Cardiac fibroblast (primary cell): ENCODE results near the gene ABHD2.

Experiments used
- DNase-seq, 2 donors: peaks; one replicate each; pipeline versions ENCODE4 v3.0.0 to v3.0.0-alpha.2; 2010; ENCODE audit warnings: low read depth in 2 of 2
- H3K4me3 ChIP-seq, 2 donors: replicated peaks in 1 of 2; 1 replicate in 1 of 2; 2 replicates in 1 of 2; pipeline ENCODE4 v1.5.1; 2011; ENCODE audit warnings: low read depth in 2 of 2, low read length in 2 of 2, mild to moderate bottlenecking in 2 of 2, moderate library complexity in 1 of 2
- CTCF ChIP-seq: IDR thresholded peaks from one replicate; pipeline ENCODE4 v1.5.1; 2011; ENCODE audit warnings: low read depth, mild to moderate bottlenecking, low read length, inconsistent platforms

Gene ABHD2

DNA sequence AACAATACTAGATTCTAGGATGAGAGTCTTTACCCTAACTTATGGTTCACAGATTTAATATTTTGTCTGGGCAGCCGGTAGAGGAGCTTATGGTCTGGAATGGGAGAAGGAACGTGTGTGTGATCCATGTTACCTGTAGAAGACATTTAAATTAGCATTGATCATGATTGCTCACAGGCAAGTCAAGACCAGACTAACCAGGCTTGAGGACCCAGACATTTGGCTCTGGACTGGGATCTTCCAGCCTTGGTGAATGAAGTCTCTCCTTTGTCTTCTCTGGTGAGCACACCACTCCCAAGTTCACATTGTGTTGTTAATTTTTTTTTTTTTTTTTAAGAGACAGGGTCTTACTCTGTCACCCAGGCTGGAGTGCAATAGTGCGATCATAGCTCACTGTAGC lies 11.7 kb downstream of the ABHD2 start:
- no peak for DNase-seq
- TF ChIP-seq CTCF = no peak
- H3K4me3 ChIP-seq = no peak overlapping the region

- no peak overlapping the region for H3K4me3 ChIP-seq
- no peak for TF ChIP-seq CTCF
- peak; percentile 97 to 99 for DNase-seq
Measured at GRCh38 chr15:89101302-89102193, 13.3 kb downstream of the ABHD2 start.

GRCh38 chr15:89103481-89104171 lies 15.4 kb downstream of the ABHD2 start:
- no peak overlapping the region for H3K4me3 ChIP-seq
- no peak for TF ChIP-seq CTCF
- DNase-seq = no peak

DNA sequence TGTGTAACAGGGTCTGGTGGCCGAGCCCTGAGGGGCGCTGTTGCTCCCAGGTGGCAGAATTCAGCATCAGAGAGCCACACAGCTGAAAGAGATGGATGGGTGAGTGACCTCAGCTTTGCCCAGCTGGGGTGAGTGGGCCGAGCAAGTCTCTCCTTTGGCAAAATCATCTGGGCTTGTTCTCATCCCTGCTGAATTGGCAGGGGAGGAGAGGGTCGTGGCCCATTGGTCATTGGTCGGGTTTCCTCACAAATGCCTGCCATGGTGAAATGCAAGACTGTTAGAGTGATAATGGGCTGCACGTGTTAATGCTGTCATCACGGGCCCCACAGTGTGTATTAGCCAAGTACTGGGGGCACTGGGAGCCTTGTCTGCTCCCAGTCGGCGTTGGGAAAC lies 15.9 kb downstream of the ABHD2 start:
- TF ChIP-seq CTCF = no peak
- peak in 1 of 2 donors; percentile 93 for DNase-seq
- H3K4me3 ChIP-seq = no peak overlapping the region

- H3K4me3 ChIP-seq = no peak overlapping the region
- no peak for TF ChIP-seq CTCF
- peak; percentile 96 to 97 for DNase-seq
Measured at GRCh38 chr15:89105147-89105546, 16.9 kb downstream of the ABHD2 start.

GRCh38 chr15:89106200-89106599 lies 17.9 kb downstream of the ABHD2 start:
- no peak for TF ChIP-seq CTCF
- DNase-seq = no peak
- no peak overlapping the region for H3K4me3 ChIP-seq
